GM21576 (cell line): ENCODE data around the gene FAM9C.
A peak's percentile ranks its signal among the peaks of the same experiment; 100 is the strongest.

Source experiments
- ATAC-seq: cut with Tn5 transposase; IDR thresholded peaks from one replicate; pipeline ENCODE4 v1.9.1; 2021; ENCODE audit warnings: mild to moderate bottlenecking, moderate library complexity; ENCODE audit not compliant: unreplicated experiment

The FAM9C gene

DNA sequence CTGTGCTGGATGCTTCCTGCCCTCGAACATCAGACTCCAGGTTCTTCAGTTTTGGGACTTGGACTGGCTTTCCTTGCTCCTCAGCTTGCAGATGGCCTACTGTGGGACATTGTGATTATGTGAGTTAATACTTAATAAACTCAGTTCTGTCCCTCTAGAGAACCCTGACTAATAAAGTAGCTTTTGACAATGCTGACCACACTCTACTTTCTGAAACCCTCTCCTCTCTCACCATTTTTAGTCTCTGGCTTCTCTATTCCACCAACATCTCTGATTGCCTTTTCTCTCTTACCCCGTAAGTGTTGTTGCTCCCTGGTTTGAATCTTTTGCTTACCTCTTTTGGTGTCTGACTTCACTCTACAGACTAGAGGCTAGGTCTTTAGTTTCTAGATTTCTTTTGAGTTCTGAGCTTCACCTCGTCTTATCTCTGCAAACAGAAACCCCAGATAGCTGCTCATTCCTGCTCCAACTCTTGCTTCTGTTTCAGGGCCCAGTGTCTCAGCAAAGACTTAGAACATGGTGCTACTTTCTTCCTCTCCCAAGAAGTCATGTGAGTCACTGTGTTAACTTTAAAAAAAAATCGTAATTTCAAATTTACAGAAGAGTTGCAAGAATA lies 58.1 kb downstream of the FAM9C start:
- ATAC-seq: peak; percentile 31
